ENCODE results near the gene LZTR1.

LZTR1 gene

GRCh38 chr22:21028277-21029251, 46.5 kb downstream of the LZTR1 start:
- no peaks in the 10 kb centered on the region for H3K36me3 Mint-ChIP-seq (ENCODE audit: low read depth)
- H3K9me3 Mint-ChIP-seq = peaks cover 14% of the 10 kb centered on the region
- TF ChIP-seq CTCF (IDR thresholded peaks at IDR 0.05) = no peak
- H3K4me1 Mint-ChIP-seq = peaks cover 37% of the 10 kb centered on the region
- no peak for DNase-seq
- H3K4me3 Mint-ChIP-seq = peak overlapping the region; percentile 56
- peaks cover 43% of the 10 kb centered on the region for H3K27me3 Mint-ChIP-seq (ENCODE audit: low read depth, poor library complexity)
- no peak overlapping the region for H3K27ac Mint-ChIP-seq

- Mint-ChIP-seq H3K36me3 (ENCODE audit: low read depth) (no peaks in the 10 kb centered on the region), H3K27ac (peak overlapping the region; percentile 21), H3K9me3 (peaks cover 14% of the 10 kb centered on the region), H3K27me3 (ENCODE audit: low read depth, poor library complexity) (peaks cover 53% of the 10 kb centered on the region), H3K4me3 (peak overlapping the region; percentile 56), H3K4me1 (peaks cover 37% of the 10 kb centered on the region)
- DNase-seq = no peak
- TF ChIP-seq CTCF (IDR thresholded peaks at IDR 0.05) = no peak
Measured at GRCh38 chr22:21029486-21030025, 47.5 kb downstream of the LZTR1 start.

GRCh38 chr22:21030032-21030431, 47.9 kb downstream of the LZTR1 start:
- no peak for DNase-seq
- Mint-ChIP-seq H3K4me1 (peaks cover 37% of the 10 kb centered on the region), H3K4me3 (peak overlapping the region; percentile 11), H3K27ac (no peak overlapping the region), H3K9me3 (peaks cover 14% of the 10 kb centered on the region), H3K27me3 (ENCODE audit: low read depth, poor library complexity) (peaks cover 57% of the 10 kb centered on the region), H3K36me3 (ENCODE audit: low read depth) (no peaks in the 10 kb centered on the region)
- no peak for TF ChIP-seq CTCF (IDR thresholded peaks at IDR 0.05)

- no peaks in the 10 kb centered on the region for H3K36me3 Mint-ChIP-seq (ENCODE audit: low read depth)
- peaks cover 14% of the 10 kb centered on the region for H3K9me3 Mint-ChIP-seq
- TF ChIP-seq CTCF (IDR thresholded peaks at IDR 0.05) = no peak
- no peak for DNase-seq
- H3K4me1 Mint-ChIP-seq = peaks cover 32% of the 10 kb centered on the region
- peaks cover 66% of the 10 kb centered on the region for H3K27me3 Mint-ChIP-seq (ENCODE audit: low read depth, poor library complexity)
- no peak overlapping the region for H3K27ac Mint-ChIP-seq
- peak overlapping the region; percentile 58 for H3K4me3 Mint-ChIP-seq
Measured at GRCh38 chr22:21030621-21031544, 48.8 kb downstream of the LZTR1 start.

GRCh38 chr22:21031545-21032036, 49.5 kb downstream of the LZTR1 start:
- H3K4me3 Mint-ChIP-seq = no peak overlapping the region

More at GRCh38 chr22:21031545-21032036, 49.5 kb downstream of the LZTR1 start:
- H3K27me3 Mint-ChIP-seq (ENCODE audit: low read depth, poor library complexity) = peaks cover 67% of the 10 kb centered on the region
- no peak for DNase-seq
- TF ChIP-seq CTCF (IDR thresholded peaks at IDR 0.05) = no peak
- H3K36me3 Mint-ChIP-seq (ENCODE audit: low read depth) = no peaks in the 10 kb centered on the region
- peaks cover 32% of the 10 kb centered on the region for H3K4me1 Mint-ChIP-seq
- no peak overlapping the region for H3K27ac Mint-ChIP-seq
- H3K9me3 Mint-ChIP-seq = peaks cover 14% of the 10 kb centered on the region

Measured in nephron progenitor cell (in vitro differentiated cells).